Measurements from ENCODE around the gene RAB7A. TPM values are rescaled to one million over a fixed set of nuclear protein-coding genes. Genes with fewer than 3 reads are reported as not detected.

RAB7A gene
- total and polyA plus RNA-seq, 2 of the 13 experiments (the other 11 are each of a cell fraction or from before 2014, with no cell fraction given): 26.5 to 182 TPM

- TF ChIP-seq LCORL (IDR thresholded peaks at IDR 0.05) (no peak), LCORL (CRISPR knock-in tag; IDR thresholded peaks at IDR 0.05) (peak; percentile 81; the same call in 1 of the 2 replicates), ZMYM2 (CRISPR knock-in tag; IDR thresholded peaks at IDR 0.05) (no peak; the same call in 1 of the 2 replicates), ETV5 (CRISPR knock-in tag; IDR thresholded peaks at IDR 0.05; ENCODE audit: borderline replicate concordance) (no peak; the same call in 1 of the 2 replicates), ZNF790 (CRISPR knock-in tag; IDR thresholded peaks at IDR 0.05; ENCODE audit: borderline replicate concordance) (no peak), RFXAP (CRISPR knock-in tag; IDR thresholded peaks at IDR 0.05; ENCODE audit: borderline replicate concordance) (peak; percentile 75; the same call in 1 of the 2 replicates), NFAT5 (CRISPR knock-in tag; IDR thresholded peaks at IDR 0.05) (no peak), HIVEP1 (CRISPR knock-in tag; IDR thresholded peaks at IDR 0.05) (no peak), ZNF792 (CRISPR knock-in tag; IDR thresholded peaks at IDR 0.05) (0 out of 2 replicates have a peak, but pooled peaks have one; percentile 37), STAT5B (CRISPR knock-in tag; IDR thresholded peaks at IDR 0.05) (no peak), SETDB1 (CRISPR knock-in tag; IDR thresholded peaks at IDR 0.05; ENCODE audit: borderline replicate concordance) (no peak), ZNF776 (CRISPR knock-in tag; IDR thresholded peaks at IDR 0.05) (peak; percentile 69; the same call in 1 of the 2 replicates), GTF2F1 (IDR thresholded peaks at IDR 0.05; ENCODE audit: low read length) (no peak), IRF9 (CRISPR knock-in tag; IDR thresholded peaks at IDR 0.05; ENCODE audit: borderline replicate concordance) (no peak), E2F1 (CRISPR knock-in tag; IDR thresholded peaks at IDR 0.05) (peak; percentile 42; the same call in 1 of the 2 replicates), ZNF253 (CRISPR knock-in tag; IDR thresholded peaks at IDR 0.05; ENCODE audit: borderline replicate concordance) (no peak), ZNF619 (CRISPR knock-in tag; IDR thresholded peaks at IDR 0.05) (0 out of 2 replicates have a peak, but pooled peaks have one; percentile 53), SRSF1 (optimal IDR thresholded peaks at IDR 0.05; ENCODE audit: low read depth, low read length) (no peak), KAT7 (CRISPR knock-in tag; IDR thresholded peaks at IDR 0.05; ENCODE audit: borderline replicate concordance) (no peak), KLF16 (CRISPR knock-in tag; IDR thresholded peaks at IDR 0.05) (no peak), ZNF605 (CRISPR knock-in tag; IDR thresholded peaks at IDR 0.05) (no peak), NBN (conservative IDR thresholded peaks at IDR 0.05) (no peak), MED8 (CRISPR knock-in tag; IDR thresholded peaks at IDR 0.05; ENCODE audit: insufficient replicate concordance) (no peak), ZNF589 (CRISPR knock-in tag; conservative IDR thresholded peaks at IDR 0.05) (no peak), POGZ (CRISPR knock-in tag; IDR thresholded peaks at IDR 0.05) (peak; percentile 45; the same call in 1 of the 2 replicates)
Observed at GRCh38 chr3:128845778-128846485, 119.9 kb downstream of the RAB7A start (continued).
